SIG-M5 treated with dmso at 0.1 percent for 504 hours (cell line): Measurements from ENCODE around the gene AKT2.
A peak's percentile ranks its signal among the peaks of the same experiment; 100 is the strongest.

ENCODE experiments used
- DNase-seq: peaks from one replicate; lab custom pipeline; 2025; ENCODE audit not compliant: unreplicated experiment; lab: John Stamatoyannopoulos, UW

The AKT2 gene

DNA sequence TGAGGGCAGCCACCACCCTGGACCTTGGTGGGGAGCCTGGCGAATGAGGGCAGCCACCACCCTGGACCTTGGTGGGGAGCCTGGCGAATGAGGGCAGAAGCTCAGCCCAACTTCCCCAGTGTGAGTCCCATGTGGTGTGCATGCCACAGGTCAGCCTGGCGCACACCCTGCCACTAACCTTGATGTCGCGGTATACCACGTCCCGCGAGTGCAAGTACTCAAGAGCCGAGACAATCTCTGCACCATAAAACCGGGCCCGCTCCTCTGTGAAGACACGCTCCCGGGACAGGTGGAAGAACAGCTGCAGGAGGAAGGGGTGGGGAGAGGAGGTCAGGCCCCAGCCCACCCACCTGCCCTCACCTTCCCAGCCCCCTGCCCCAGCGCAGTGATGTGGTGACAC lies 47.4 kb downstream of the AKT2 start:
- no peak for DNase-seq

DNA sequence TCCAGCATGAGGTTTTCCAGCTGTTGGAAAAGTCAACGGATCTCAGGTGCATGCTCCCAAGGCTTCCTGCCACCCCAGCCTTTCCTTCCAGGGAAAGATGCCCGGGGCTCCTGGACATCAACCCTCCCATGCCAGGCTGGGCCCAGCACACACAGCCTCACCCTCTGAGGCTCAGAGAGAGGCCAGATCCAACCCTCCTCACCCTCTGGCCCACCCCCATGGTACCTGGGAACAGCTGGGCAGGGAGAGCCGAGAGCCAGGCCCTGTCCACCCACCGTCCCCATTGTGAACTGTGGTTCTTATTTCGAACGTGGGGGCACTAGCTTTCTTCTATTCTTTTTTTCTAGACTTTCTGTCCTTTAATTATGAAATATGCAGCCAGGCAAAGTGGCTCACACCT lies 48.8 kb downstream of the AKT2 start:
- DNase-seq = no peak

DNA sequence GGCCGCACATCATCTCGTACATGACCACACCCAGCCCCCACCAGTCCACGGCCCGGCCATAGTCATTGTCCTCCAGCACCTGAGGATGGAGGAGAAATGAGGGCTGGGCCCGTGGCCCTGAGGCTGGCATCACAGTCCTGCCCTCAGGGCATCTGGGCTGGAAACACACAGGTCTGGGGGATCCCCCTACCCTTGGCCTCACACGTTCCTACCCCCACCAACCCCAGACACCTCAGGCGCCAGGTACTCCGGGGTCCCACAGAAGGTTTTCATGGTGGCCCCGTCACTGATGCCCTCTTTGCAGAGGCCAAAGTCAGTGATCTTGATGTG lies 49.2 kb downstream of the AKT2 start:
- DNase-seq = no peak

DNA sequence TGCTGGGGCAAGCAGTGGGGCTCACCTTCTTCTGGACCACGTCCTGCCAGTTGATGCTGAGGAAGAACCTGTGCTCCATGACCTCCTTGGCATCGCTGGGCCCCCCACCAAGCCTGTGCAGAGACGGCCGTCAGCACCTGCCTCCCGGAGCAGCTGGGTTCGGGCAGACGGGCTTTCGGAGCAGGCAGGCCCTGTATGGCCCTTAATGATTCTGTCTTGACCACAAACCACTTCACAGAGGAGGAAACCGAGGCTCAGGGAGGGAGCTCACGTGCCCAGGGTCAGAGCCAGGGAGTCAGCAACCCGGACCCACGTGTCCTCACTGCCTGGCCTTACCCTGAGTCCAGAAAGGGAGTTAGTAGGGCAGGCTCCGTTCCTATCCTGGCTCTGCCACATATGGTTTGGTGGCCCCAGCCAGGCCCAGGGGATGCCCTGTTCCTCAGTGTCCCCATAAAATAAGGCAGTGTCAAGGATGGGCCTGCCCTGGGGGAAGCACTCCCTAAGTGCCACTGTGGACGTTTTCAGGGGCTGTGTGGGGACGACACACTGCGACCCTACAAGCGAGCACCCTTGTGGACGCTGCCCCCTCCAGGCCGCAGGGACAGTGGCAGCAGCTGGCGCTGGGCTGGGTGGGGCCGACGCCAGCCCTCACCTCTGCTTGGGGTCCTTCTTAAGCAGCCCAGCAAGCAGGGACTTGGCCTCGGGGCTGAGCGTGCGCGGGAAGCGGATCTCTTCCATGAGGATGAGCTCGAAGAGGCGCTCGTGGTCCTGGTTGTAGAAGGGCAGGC lies 49.7 kb downstream of the AKT2 start:
- DNase-seq = no peak

DNA sequence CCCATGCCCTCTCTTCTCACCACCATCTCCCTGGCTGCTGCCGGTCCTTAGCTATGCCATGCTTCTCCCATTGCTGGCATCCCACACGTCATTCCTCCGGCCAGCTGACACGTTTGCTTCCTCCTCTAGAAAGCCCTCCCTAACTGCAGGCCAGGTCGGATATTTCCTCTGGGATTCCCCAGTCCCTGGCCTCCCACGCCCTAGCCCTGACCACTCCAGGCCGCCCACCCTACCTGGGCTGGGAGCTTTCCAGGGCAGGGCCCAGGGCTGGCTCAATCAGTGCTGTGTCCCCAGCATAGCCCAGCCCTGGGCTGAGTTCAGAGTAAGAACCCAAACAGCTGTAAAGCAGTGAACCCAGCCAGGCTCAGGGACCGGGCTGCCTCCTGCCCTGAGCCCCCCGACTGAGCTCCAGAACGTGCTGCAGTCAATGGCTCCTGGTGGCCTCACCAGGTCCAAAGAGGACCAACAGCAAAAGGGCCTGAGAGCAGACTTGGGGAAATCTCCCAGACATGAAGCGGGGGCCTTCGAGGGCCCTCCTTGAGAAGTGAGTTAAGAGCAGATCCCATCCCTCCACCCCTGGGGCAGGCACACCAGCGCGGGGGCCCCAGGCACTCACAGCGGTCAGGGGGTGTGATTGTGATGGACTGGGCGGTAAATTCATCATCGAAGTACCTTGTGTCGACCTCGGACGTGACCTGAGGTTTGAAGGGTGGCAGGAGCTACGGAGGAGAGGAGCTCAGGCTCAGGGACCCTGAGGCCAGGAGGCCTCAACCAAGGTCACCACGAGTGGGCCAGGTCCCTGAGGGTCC lies 50.5 kb downstream of the AKT2 start:
- no peak for DNase-seq

- DNase-seq = no peak
These were observed 51.2 kb downstream of the AKT2 start for GRCh38 chr19:40233811-40234389.

- no peak for DNase-seq
These were observed 52.0 kb downstream of the AKT2 start for GRCh38 chr19:40232949-40233810.

- no peak for DNase-seq
These were observed 52.7 kb downstream of the AKT2 start for GRCh38 chr19:40232479-40232878.

DNA sequence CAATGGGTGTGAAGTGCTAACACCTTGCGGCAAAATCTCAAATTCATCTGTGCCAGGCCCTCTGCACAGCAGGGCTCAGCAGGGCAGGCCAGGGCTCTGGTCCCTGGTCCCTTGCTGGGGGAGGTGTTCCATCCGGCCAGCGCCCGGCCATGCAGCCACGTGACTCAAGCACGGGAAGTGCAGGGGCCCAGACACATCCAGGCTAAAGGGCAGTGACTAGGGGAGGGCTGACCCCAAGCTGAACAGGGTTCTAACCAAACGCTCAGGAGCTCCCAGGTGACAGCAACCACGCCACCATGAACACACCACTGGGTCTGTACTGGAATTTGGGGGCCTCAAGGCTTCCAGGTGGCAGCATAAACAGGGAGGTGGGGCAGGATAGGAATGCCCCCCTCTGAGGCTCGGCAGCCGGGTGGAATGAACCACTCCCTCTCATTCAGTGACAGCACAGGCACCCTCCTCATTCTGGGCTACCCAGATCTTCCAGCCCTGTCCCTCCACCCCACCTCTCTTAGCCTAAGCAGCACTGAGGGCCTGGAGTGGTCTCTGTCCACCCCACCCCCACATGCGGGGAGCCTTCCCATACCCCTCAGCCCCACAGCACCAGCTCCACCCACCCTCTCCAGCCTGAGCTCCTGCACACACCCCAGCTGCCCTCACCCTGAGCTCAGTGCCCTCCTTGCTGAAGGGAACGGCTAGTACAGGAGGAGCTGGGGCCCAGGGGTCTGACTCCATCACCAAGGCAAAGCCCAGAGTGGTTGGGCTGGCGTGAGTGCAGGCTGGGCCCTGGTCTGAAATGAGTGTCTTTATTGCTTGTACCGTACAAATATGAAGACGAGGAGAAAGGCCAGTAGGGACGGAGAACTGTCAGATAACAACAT lies 53.4 kb downstream of the AKT2 start:
- no peak for DNase-seq

DNA sequence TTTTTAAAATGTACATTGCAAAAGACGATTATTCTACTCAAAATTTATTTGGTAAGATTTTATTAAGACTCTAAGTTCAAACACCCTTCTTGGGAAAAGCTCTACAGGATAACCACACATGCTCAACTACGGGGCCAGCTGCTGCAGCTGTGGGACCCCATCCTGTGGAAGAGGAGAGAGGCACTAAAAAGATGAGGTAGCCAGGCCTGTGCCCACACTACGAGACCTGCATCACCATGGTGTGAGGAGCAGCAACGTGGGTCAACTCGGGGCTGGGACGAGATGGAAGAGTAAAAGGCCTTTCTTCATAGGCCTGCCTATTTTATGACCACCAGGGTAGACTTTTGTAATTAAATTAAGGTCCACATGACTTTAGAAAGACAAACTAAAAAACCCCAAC lies 54.1 kb downstream of the AKT2 start:
- DNase-seq = no peak

DNA sequence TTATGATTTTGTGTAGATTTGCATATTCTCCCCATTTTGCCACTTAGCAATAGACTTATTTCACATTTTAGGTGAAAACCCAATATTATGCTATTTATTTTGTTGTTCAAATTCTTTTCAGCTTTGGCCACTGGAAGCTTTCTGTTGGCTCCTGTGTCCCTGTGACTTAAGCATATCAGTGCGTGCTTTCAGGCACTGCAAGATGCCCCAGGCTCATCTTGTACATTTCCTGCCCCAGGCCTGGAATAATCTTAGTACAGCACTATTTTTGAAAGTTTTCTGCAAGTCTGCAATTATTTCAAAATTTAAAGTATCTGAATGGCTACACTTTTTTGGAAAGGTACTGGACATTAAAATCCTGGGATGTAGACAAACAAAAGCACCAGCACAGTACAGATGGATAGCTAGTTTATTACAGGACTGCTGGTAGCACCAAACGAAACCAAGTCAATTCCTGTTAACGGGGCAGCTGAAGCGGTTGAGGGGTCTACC lies 55.2 kb downstream of the AKT2 start:
- DNase-seq = no peak

- no peak for DNase-seq
These were observed 55.7 kb downstream of the AKT2 start for GRCh38 chr19:40229484-40229883.

DNA sequence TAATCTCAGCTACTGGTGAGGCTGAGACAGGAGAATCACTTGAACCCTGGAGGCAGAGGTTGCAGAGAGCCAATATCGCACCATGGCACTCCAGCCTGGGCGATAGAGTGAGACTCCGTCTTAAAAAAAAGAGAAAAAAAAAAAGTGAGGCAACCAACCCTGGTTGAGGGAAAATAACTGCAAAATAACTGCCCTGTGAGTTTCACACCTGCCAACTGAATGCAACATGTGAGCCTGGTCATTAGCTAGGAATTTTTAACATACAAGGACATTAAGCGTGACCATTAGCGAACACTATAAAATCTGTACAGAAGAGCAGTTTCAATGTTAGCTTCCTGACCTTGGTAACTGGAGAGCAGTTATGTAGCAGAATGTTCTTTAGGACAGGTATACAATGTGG lies 56.3 kb downstream of the AKT2 start:
- no peak for DNase-seq

DNA sequence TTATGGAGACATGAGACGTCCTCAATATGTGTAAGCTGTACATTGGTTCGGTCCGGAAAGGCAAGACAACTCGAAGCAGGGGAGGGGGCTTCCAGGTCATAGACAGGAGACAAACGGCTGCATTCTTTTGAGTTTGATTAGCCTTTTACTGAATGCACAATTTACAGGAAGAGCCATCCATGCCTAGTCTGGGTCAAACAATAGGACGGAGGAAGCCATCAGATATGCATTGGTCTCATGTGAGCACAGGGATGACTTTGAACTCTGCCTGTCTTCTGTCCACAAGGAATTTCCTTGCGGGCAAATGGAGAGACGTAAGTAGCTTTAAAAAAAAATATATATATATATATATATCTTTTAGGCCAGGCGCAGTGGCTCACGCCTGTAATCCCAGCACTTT lies 56.8 kb downstream of the AKT2 start:
- no peak for DNase-seq

DNA sequence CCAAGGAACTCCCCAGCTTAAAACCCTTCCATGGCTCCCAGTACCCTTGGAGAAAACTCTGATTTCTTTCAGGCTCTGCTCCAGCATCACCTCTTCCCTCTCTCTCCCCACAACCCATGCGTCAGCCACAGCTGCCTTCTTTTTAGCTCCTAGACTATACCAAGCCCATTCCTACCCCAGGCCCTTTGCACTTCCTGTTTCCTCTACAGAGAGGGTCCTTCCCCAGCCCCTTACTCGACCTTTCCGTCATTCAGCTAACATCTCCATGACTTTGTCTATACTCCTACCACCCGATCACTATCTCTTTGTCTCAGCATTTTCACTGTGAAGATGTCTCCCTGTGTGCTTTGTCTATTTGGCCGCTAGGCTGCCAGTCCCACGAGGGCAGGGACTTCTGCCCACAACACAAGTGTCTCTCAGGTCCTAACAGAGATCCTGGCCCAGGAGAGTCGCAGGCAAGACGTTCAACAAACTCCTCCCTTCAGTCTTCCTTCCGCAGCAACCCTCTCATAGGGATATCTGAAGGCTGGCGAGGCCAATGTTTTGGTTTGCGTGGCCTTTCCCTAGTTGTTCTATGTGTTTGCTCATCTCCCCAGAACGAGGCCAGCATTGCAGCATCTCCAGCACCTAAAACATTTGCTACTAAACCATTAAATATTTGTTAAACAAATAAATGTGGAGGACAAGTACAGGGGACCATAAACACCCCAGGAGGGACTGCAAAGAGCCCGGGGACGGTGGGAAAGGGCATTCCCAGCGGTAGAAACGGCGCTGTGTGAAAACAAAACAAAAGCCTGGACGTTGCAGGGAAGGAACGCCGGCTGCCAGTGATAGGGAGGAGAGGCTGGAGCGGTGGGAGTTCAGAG lies 59.5 kb downstream of the AKT2 start:
- no peak for DNase-seq

DNA sequence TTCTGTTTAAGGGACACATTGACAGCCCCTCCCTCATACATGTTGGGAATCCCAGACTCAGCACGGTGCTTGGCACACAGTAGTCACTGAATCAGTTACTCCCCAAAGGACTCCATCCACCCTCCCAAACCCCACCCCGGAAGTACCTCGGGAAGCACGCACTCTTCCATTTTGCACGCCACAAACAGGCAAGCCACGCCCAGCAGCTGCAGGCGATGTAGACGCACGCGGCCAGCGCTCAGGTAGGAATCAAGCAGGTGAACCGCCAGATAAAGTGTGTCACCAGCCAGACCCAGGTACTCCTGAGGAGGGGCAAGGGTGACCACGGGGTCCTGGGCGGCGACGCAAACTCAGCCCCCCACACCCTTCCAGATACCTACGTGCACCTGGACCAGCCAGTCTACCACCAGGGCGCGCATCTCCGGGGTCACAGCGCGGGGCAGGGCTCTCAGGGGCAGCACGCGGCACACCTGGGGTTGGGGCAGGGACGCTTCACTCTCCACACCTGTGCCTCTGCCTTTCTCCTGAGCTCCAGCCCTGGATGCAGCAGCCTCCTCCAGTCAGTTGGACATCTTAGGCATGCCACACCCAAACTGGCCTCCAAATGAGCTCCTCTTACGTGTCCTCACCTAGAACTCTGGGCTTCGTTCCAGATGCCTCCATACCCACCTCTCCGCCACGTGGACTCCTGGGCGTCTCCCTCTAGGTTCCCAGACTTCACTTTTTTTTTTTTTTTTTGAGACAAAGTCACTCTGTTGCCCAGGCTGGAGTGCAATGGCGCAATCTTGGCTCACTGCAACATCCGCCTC lies 60.6 kb downstream of the AKT2 start:
- peak; percentile 3 for DNase-seq

GRCh38 chr19:40223135-40223822 lies 61.9 kb downstream of the AKT2 start:
- DNase-seq = no peak
